Prostate gland (tissue), 2 donors: ENCODE results near the gene UROD. TPM values are rescaled to one million over a fixed set of nuclear protein-coding genes. Genes with fewer than 3 reads are reported as not detected.
"Not testable (repeated sequence)": the region's sequence is repeated elsewhere in the genome, so short reads cannot be mapped to it uniquely, and the experiment has no call there.

ENCODE experiments used
- DNase-seq: peaks from one replicate; pipeline ENCODE4 v3.0.0-alpha.2; 2019; ENCODE audit warnings: low spot score
- H3K27ac ChIP-seq, 2 donors: fragments of 200-600 bp; sonication (generic); 2 replicates each; pipeline ENCODE4 v1.5.1; 2017 to 2019
- H3K27me3 ChIP-seq: fragments of 200-600 bp; sonication (generic); replicated peaks from 2 replicates; pipeline ENCODE4 v1.5.1; 2019; ENCODE audit not compliant: insufficient read depth
- H3K36me3 ChIP-seq, 2 donors: fragments of 200-600 bp; sonication (generic); 1 replicate in 1 of 2; 2 replicates in 1 of 2; pipeline versions ENCODE4 v1.5.1 to v1.8.1; 2017 to 2019
- H3K4me1 ChIP-seq: fragments of 200-600 bp; sonication (generic); replicated peaks from 2 replicates; pipeline ENCODE4 v1.5.1; 2019
- H3K4me3 ChIP-seq, 2 donors: fragments of 200-600 bp; sonication (generic); 2 replicates each; pipeline ENCODE4 v1.5.1; 2017 to 2019
- H3K9me3 ChIP-seq: fragments of 200-600 bp; sonication (generic); 2 replicates; pipeline ENCODE4 v1.5.1; 2017
- CTCF ChIP-seq, 4 experiments: fragments of 200-600 bp in 2 of 4; fragments of 450-650 bp in 2 of 4; sonication (generic) in 2 of 4; IDR thresholded peaks; 1 replicate in 3 of 4; 2 replicates in 1 of 4; pipeline ENCODE4 v1.5.1; 2016 to 2019; ENCODE audit warnings: antibody characterized with exemption in 4 of 4, mild to moderate bottlenecking in 2 of 4, moderate library complexity in 2 of 4
- POLR2A ChIP-seq: fragments of 450-650 bp; IDR thresholded peaks from one replicate; pipeline ENCODE4 v1.6.1; 2016; ENCODE audit warnings: antibody characterized with exemption, mild to moderate bottlenecking
- POLR2AphosphoS5 ChIP-seq: sonication (generic); formaldehyde crosslinking; IDR thresholded peaks from one replicate; pipeline ENCODE4 v1.6.1; 2017; ENCODE audit warnings: antibody characterized with exemption
- WGBS: methylation state at CpG from one replicate; pipeline ENCODE4 v1.1.5; 2018; 5-methylcytosine and 5-hydroxymethylcytosine counted together
- intact Hi-C: fragments of 100-400 bp; cut with DNase I; formaldehyde crosslinking; loops from one replicate; pipeline ENCODE4 v1.14.2; 2022
- total RNA-seq, 2 donors: library from RNA; depleted of rRNA; stranded (reverse); fragments of >200 nt; gene quantifications; one replicate each; pipeline ENCODE4 v1.1.0, GENCODE V29; 2016

UROD gene
- total RNA-seq, 2 donors from 2014 or later = 57.7 to 152 TPM

- 96% methylated on average over 7 of the region's 7 CpGs for WGBS
- DNase-seq = no peak
Measured at GRCh38 chr1:44995467-44996238, 16.4 kb upstream of the UROD start.

GRCh38 chr1:44999232-44999631 is 12.8 kb upstream of the UROD start:
- no peak for DNase-seq
- H3K27me3 ChIP-seq = no peaks in the 10 kb centered on the region
- peaks cover 5 to 16% of the 10 kb centered on the region in 2 donors for H3K36me3 ChIP-seq
- H3K4me3 ChIP-seq = no peak overlapping the region
- H3K27ac ChIP-seq = no peak overlapping the region
- TF ChIP-seq POLR2AphosphoS5 (no peak), POLR2A (no peak), CTCF (IDR thresholded peaks at IDR 0.05) (no peak)
- H3K9me3 ChIP-seq = no peaks in the 10 kb centered on the region
- H3K4me1 ChIP-seq = no peaks in the 10 kb centered on the region
- intact Hi-C loops = no loop called here
- WGBS = 85% methylated on average over 3 of the region's 3 CpGs

More at GRCh38 chr1:44995467-44996238, 16.4 kb upstream of the UROD start:
- H3K4me1 ChIP-seq = no peaks in the 10 kb centered on the region
- no peak overlapping the region for H3K4me3 ChIP-seq
- H3K9me3 ChIP-seq = no peaks in the 10 kb centered on the region
- intact Hi-C loops = no loop called here
- no peaks in the 10 kb centered on the region for H3K36me3 ChIP-seq
- no peak overlapping the region for H3K27ac ChIP-seq
- H3K27me3 ChIP-seq = no peaks in the 10 kb centered on the region
- TF ChIP-seq POLR2AphosphoS5 (no peak), CTCF (IDR thresholded peaks at IDR 0.05) (no peak), POLR2A (no peak)

- no peaks in the 10 kb centered on the region for H3K9me3 ChIP-seq
- H3K27me3 ChIP-seq = no peaks in the 10 kb centered on the region
- WGBS = 65% methylated on average over 7 of the region's 7 CpGs
- no peak overlapping the region for H3K27ac ChIP-seq
- H3K36me3 ChIP-seq = peaks cover 10 to 23% of the 10 kb centered on the region in 2 donors
- H3K4me3 ChIP-seq = no peak overlapping the region
- intact Hi-C loops = no loop called here
- TF ChIP-seq POLR2A (no peak), POLR2AphosphoS5 (no peak), CTCF (IDR thresholded peaks at IDR 0.05) (no peak)
- H3K4me1 ChIP-seq = no peaks in the 10 kb centered on the region
- no peak for DNase-seq
Measured at GRCh38 chr1:45001011-45001481, 11.0 kb upstream of the UROD start.

- H3K4me3 ChIP-seq, H3K27me3 ChIP-seq, H3K9me3 ChIP-seq, H3K4me1 ChIP-seq, DNase-seq, intact Hi-C loops, H3K27ac ChIP-seq: not testable (repeated sequence)
- 80% methylated on average over 8 of the region's 8 CpGs for WGBS
- H3K36me3 ChIP-seq = peaks cover 10 to 24% of the 10 kb centered on the region in 2 donors
Measured at GRCh38 chr1:45001576-45001975, 10.5 kb upstream of the UROD start.

GRCh38 chr1:45002650-45003645 is 9.1 kb upstream of the UROD start:
- Histone ChIP-seq H3K27ac (no peak overlapping the region), H3K27me3 (no peaks in the 10 kb centered on the region), H3K4me3 (no peak overlapping the region), H3K36me3 (peaks cover 10 to 38% of the 10 kb centered on the region in 2 donors), H3K9me3 (no peaks in the 10 kb centered on the region), H3K4me1 (no peaks in the 10 kb centered on the region)
- no peak for DNase-seq
- intact Hi-C loops = no loop called here
- TF ChIP-seq POLR2AphosphoS5 = no peak
- no peak for TF ChIP-seq CTCF (IDR thresholded peaks at IDR 0.05)
- no peak for TF ChIP-seq POLR2A
- WGBS = 82% methylated on average over 11 of the region's 17 CpGs
